ENCODE data around the gene TOMM22.

DNA sequence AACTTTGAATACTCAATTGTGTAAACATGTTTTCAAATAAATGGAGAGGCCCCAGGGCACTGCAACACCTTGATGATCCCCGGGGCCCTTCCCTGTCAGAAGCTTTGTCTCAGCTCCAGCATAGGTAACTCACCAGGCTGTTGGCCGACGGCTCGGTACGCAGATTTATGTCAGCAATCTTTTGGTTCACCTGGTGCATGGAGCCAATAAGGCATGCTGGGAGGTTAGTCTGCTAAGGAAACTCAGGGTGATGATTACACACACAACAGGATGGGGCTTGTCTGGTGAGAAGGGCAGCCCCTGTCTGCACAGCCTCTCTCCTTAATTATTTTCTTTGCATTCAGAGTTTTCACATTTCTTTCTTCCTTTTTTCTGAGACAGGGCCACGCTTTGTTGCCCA, 36.3 kb upstream of the TOMM22 start:
- TF ChIP-seq POLR2A (IDR thresholded peaks at IDR 0.05) (no peak), POLR2AphosphoS5 (IDR thresholded peaks at IDR 0.05) (no peak)
- TF ChIP-seq, protein P1, sequence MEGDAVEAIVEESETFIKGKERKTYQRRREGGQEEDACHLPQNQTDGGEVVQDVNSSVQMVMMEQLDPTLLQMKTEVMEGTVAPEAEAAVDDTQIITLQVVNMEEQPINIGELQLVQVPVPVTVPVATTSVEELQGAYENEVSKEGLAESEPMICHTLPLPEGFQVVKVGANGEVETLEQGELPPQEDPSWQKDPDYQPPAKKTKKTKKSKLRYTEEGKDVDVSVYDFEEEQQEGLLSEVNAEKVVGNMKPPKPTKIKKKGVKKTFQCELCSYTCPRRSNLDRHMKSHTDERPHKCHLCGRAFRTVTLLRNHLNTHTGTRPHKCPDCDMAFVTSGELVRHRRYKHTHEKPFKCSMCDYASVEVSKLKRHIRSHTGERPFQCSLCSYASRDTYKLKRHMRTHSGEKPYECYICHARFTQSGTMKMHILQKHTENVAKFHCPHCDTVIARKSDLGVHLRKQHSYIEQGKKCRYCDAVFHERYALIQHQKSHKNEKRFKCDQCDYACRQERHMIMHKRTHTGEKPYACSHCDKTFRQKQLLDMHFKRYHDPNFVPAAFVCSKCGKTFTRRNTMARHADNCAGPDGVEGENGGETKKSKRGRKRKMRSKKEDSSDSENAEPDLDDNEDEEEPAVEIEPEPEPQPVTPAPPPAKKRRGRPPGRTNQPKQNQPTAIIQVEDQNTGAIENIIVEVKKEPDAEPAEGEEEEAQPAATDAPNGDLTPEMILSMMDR (IDR thresholded peaks at IDR 0.05 in 8 of 11, conservative IDR thresholded peaks at IDR 0.05 in 3 of 11) = no peak
